ENCODE data around the gene GRK4.
"Not testable (repeated sequence)": the region's sequence is repeated elsewhere in the genome, so short reads cannot be mapped to it uniquely, and the experiment has no call there.

GRK4 gene

GRCh38 chr4:2930758-2931511 lies 32.4 kb upstream of the GRK4 start:
- no peak for DNase-seq (ENCODE audit: low read depth, low spot score)

- no peak for DNase-seq (ENCODE audit: low read depth, low spot score)
Measured at GRCh38 chr4:2931512-2932301, 31.7 kb upstream of the GRK4 start.

DNA sequence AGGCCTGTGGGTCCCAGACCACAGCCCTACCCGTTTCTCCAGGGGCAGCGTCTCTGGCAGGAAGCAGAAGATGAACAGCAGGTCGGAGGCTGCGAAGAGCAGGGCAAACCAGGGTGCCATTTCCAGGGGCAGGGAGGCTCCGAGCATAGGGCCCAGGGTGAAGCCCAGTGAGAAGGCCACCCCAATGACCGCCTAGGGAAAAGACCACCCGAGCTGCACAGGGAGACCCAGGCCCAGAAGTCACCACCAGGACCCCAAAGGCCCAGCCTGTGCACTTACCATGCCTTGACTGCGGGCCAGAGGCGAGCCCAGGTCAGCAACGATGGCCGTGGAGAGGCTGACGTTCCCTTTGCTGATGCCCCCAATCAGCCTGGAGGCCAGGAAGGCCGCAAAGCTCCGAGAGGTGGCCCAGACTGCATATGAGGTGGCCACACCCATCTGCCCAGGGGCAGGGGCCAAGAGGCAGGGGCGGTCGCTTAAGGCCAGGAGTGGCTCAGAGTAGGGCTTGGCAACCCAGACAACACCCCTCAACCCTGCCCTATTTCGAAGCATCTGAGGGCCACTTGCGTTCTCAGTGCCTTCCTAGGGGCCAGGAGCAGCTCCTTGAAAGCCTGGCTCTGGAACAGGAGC lies 30.9 kb upstream of the GRK4 start:
- DNase-seq (ENCODE audit: low read depth, low spot score), result no peak

- no peak for DNase-seq (ENCODE audit: low read depth, low spot score)
Measured at GRCh38 chr4:2932951-2933565, 30.3 kb upstream of the GRK4 start.

DNA sequence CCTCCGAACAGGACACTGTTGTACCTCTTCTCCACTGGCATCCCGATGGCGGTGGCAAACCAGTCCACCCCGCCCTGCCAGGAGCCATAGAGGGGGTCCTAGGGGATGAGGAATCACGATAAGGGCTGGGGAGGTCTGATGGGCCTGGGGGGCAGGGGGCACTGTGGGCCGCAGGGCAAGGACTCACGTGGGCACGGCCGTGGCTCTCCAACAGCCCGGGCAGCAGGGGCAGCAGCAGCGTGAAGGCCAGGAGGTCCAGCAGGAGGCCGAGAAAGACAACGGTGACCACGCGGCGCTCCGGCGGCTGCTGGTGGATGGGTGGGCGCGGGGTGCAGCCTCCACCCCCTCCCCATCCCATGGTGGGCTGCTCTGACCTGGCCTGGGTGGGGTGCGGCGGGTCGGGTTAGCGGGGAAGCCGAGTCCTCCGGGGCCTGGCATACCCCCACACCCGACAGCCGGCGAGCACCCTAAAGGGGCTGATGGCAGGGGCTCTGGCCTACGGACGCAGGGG lies 29.8 kb upstream of the GRK4 start:
- DNase-seq (ENCODE audit: low read depth, low spot score), result peak; percentile 51

- DNase-seq (ENCODE audit: low read depth, low spot score), result peak; percentile 62
Measured at GRCh38 chr4:2934077-2934812, 29.1 kb upstream of the GRK4 start.

- DNase-seq (ENCODE audit: low read depth, low spot score), result peak; percentile 97
Measured at GRCh38 chr4:2934813-2935761, 28.3 kb upstream of the GRK4 start.

GRCh38 chr4:2935762-2936743 lies 27.3 kb upstream of the GRK4 start:
- peak; percentile 73 for DNase-seq (ENCODE audit: low read depth, low spot score)

- DNase-seq (ENCODE audit: low read depth, low spot score), result peak; percentile 81
Measured at GRCh38 chr4:2936773-2937145, 26.6 kb upstream of the GRK4 start.

DNA sequence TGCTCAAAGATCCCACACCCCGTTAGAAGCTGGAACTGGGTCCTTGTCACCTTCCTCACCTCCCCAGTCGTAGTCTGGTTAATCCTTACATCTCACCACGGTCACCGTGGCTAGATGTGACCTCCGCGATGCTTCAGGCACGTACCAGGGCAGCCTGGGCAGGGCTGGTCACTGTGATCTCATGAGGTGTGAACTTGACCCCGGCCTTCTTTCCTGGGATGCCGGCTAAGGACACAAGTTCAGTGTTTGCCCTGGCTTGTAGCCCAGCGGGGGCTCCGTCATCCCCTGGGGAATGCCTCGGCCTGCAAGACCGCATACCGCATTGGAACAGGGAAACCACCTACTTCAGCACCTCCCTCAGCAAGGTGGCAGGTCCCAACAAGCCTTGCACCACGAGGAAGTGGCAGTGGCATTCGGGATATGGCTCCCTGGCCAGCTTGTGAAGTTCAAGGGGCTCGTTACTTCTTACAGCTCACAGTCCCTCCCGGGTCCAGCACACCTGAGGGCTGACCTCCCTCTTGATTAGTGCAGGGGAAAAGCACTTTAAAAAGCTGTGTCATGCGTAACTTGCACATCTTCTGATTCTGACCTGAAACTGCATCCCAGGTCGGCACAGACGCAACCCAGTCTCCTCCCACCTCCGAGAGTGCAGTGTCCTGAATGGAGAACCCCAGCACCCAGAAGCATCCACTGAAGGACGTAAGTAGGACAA lies 26.1 kb upstream of the GRK4 start:
- peak; percentile 85 for DNase-seq (ENCODE audit: low read depth, low spot score)

- DNase-seq (ENCODE audit: low read depth, low spot score), result no peak
Measured at GRCh38 chr4:2937986-2938385, 25.4 kb upstream of the GRK4 start.

DNA sequence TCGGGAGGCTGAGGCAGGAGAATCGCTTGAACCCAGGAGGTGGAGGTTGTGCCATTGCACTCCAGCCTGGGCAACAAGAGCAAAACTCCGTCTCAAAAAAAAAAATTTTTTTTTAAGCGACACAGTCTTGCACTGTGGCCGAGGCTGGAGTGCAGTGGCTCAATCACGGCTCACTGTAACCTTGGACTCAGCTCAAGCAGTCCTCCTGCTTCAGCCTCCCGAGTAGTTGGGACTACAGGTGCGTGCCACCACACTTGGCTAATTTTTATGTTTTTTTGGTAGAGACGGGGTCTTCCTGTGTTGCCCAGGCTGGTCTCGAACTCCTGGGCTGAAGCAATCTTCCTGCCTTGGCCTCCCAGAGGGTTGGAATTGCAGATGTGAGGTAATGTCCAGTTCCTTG lies 25.0 kb upstream of the GRK4 start:
- DNase-seq (ENCODE audit: low read depth, low spot score), result not testable (repeated sequence)

DNA sequence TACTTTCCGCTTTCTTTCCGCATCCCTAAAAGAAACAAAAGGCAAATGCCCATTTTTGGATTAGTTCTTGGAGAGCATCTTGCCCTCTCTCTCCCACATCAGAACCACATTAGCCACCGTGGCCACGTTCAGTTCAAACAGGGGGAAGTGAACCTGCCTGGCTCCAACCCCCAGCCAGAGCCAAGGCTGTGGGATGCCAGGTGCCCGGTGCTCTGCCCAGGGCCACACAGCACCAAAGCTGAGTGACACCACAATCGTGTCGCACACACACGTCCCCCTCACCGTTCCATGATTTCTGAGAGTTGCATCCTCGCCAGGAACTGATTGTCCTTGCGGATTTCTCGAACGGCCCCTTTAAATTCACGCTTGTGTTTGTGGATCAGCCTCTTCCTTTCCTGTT lies 24.5 kb upstream of the GRK4 start:
- DNase-seq (ENCODE audit: low read depth, low spot score), result no peak

DNA sequence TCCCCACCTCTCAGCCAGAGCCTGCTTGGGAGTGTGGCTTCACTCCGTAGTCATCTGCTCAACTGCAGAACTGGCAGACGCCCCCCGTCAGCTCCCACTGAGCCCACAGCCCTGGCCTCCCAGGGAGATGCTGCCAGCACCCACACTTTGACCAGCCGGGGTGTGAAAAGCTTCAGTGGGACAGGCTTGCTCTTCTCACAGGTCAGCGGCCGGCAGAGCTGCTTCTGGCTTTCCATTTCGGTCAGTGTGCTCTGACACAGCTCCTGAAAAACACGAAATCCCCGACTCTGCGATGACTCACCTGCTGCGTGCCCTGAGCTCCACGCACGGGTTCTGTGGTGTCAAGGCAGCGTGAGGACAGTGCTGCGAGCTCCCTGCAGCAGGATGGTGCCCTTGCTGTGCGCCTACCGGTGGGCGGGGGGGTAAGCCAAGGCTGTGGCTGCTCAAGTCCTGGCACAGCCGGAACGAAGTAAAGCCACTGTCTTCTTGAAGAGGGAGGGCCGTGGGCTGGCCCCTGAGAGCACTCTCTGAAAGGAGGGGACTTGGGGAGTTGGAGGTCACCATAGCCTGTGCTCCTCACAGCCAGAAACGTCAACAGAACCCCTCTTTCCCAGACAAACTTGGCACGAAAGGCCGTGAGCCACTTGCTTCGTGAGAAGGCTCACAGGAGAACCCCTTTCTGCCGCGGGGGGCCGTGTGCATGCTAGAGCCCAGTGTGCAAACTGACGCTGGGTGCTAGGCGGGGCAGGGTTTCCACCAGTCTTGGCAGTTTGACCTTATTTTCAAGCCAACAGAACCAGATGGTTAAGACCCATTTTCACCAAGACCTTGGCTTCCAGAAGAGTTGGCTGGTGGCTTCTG lies 23.8 kb upstream of the GRK4 start:
- no peak for DNase-seq (ENCODE audit: low read depth, low spot score)

- DNase-seq (ENCODE audit: low read depth, low spot score), result no peak
Measured at GRCh38 chr4:2940267-2941137, 22.9 kb upstream of the GRK4 start.
